8988T (cell line): Measurements from ENCODE around the gene SPTBN4.
"Not testable (repeated sequence)": the region's sequence is repeated elsewhere in the genome, so short reads cannot be mapped to it uniquely, and the experiment has no call there.

Experiments
- DNase-seq: peaks from one replicate; pipeline ENCODE4 v3.0.0; 2011

Gene SPTBN4

GRCh38 chr19:40534148-40534547 is 67.3 kb downstream of the SPTBN4 start:
- DNase-seq: no peak

GRCh38 chr19:40539070-40539469 is 72.3 kb downstream of the SPTBN4 start:
- DNase-seq: no peak

GRCh38 chr19:40542202-40542859 is 75.5 kb downstream of the SPTBN4 start:
- DNase-seq: no peak

- no peak for DNase-seq
These were observed 76.3 kb downstream of the SPTBN4 start for GRCh38 chr19:40543029-40543597.

- DNase-seq: not testable (repeated sequence)
These were observed 79.5 kb downstream of the SPTBN4 start for GRCh38 chr19:40546153-40546841.

GRCh38 chr19:40547190-40547589 is 80.4 kb downstream of the SPTBN4 start:
- not testable (repeated sequence) for DNase-seq

GRCh38 chr19:40547836-40548235 is 81.0 kb downstream of the SPTBN4 start:
- no peak for DNase-seq

- no peak for DNase-seq
These were observed 82.4 kb downstream of the SPTBN4 start for GRCh38 chr19:40549007-40549708.

- DNase-seq: no peak
These were observed 84.2 kb downstream of the SPTBN4 start for GRCh38 chr19:40550951-40551350.

- no peak for DNase-seq
These were observed 86.0 kb downstream of the SPTBN4 start for GRCh38 chr19:40552848-40553247.

- DNase-seq: no peak
These were observed 87.4 kb downstream of the SPTBN4 start for GRCh38 chr19:40553885-40554857.

- no peak for DNase-seq
These were observed 89.3 kb downstream of the SPTBN4 start for GRCh38 chr19:40555978-40556689.

GRCh38 chr19:40556953-40557530 is 90.2 kb downstream of the SPTBN4 start:
- DNase-seq: no peak

GRCh38 chr19:40559394-40559793 is 92.6 kb downstream of the SPTBN4 start:
- no peak for DNase-seq

- no peak for DNase-seq
These were observed 93.3 kb downstream of the SPTBN4 start for GRCh38 chr19:40560092-40560507.

- no peak for DNase-seq
These were observed 95.1 kb downstream of the SPTBN4 start for GRCh38 chr19:40561947-40562346.

- DNase-seq: not testable (repeated sequence)
These were observed 97.7 kb downstream of the SPTBN4 start for GRCh38 chr19:40564535-40564934.

GRCh38 chr19:40565355-40565754 is 98.6 kb downstream of the SPTBN4 start:
- DNase-seq: no peak

- DNase-seq: no peak
These were observed 99.2 kb downstream of the SPTBN4 start for GRCh38 chr19:40565910-40566495.

GRCh38 chr19:40567040-40567749 is 100.4 kb downstream of the SPTBN4 start:
- DNase-seq: no peak
